Medulla oblongata (tissue), 1 donor: ENCODE data around the gene DHRS12.

Experiments
- DNase-seq: peaks from one replicate; pipeline ENCODE4 v3.0.0-alpha.2; 2015; ENCODE audit errors: extremely low spot score

The DHRS12 gene

GRCh38 chr13:51807041-51807440 lies 3.1 kb upstream of the DHRS12 start:
- DNase-seq = no peak

- DNase-seq = no peak
Observed at GRCh38 chr13:51806566-51806965, 2.6 kb upstream of the DHRS12 start.

DNA sequence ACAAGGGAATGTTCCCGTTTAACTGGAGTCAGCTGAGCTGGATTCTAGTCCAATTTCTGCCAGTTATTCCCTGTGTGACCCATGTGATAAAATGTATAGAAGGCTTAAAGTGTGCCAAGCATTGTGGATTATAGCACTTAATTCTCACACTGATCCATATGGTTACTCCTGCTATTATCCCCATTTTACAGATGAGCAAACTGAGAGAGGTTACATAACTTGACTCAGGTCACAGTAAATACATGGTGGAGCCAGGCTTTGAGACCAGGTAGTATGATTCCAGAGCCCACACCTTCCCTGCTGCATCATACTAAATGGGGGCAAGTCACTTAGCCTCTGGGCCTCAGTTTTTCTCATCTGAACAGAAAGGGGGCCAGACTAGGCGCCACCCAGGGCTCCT lies 2.0 kb upstream of the DHRS12 start:
- no peak for DNase-seq

GRCh38 chr13:51805313-51805712 lies 1.4 kb upstream of the DHRS12 start:
- no peak for DNase-seq

DNA sequence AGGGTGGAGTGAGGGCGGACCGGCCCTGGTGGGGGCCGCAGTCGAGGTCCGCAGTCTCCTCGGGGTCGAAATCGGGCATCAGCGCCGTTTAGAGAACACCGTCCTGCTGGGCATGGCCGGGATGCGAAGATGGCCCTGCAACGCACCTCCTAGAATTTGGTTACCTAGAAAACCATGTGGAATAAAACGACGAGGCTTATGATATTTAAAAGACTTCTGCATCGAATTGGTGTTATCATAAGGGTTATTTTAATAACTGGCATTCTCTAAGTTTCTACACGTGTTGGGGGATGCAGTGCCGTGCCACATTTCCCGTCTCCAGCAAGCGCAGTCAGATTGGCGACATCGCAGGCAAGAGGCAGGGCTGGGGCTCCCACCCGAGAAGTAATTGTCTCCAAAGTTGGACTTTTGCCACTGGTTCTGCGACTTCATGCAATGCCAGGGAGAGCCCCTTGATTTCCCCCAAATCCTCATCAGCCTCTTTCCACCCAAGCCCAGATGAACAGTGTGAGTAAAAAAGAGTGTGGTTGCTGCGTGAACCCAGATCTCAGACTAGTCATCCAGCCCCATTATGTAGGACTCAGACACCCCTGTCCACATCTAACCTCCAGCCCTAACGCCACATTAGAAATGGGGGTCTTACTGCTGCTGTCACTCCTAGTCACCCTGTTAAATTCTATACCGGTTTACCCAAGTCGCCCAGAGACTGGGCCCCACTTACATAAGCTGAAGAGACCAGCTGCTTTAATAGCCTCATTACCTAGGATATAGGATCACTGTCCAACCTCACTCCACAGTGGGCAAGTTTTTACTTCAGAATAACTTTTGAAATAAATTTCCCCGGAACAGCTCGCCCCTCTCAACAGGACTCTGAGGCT lies 571 bp upstream of the DHRS12 start:
- peak; percentile 66 for DNase-seq

- peak; percentile 50 for DNase-seq
Observed at GRCh38 chr13:51802631-51803418, 1.1 kb downstream of the DHRS12 start.

DNA sequence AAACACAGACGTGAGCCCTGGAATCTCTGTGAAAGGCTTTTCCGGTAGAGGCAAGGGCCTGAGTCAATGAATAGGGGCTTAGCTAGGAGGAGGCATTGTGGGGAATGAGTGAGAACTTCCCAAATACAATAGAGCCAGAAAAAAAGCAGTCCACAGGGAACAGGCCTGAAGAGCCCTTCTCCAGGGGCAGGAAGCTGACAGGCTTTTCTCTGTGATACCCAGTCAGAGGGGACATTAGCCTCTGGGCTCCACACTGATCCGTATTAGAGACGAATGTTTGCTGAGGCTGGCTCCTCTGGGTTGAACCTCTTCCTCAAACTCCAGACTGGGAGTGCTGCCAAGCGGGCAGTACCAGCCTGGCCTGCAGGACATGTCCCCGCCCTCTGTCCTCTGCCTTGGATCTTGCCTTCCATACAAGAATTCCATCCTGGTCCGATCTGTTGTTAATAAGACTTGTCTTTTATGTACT lies 2.3 kb downstream of the DHRS12 start:
- DNase-seq = peak; percentile 91

DNA sequence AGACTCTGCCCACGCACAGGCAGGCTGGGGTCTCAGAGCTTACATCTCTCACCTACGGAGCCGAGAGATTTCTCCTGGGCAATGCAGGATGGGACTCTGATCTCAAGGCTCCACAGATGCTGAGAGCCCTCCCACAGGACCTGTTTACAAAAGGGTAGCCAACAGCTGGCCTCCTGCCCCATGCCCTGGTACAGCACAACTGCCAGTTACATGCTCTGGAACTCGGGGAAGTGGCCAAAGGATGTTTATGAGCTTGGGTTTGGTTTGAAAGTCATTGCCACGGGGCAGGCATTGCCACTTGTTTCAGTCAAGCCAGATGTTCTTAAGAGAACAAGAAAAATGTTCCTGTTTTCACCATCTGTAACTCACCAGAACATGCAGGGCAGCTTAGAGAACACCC lies 3.5 kb downstream of the DHRS12 start:
- DNase-seq = no peak

DNA sequence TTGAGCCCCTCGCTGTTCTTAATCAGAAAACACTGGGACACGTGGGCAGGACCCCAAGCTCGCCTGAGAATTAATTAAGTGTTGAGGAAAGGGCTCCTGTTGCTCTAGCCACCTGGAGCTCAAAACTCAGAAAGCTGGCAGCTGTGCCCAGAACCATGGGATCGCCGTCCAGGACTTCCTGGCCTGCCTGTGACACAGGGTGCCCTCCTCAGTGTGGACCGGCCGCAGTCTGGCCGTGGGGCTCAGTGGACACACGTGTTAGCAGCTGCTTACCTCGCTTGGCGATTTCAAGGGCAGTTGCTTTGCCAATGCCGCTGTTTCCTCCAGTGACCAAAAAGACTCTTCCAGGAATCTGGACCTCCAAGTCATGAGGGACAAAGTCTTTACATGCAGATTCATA lies 4.7 kb downstream of the DHRS12 start:
- no peak for DNase-seq

GRCh38 chr13:51797664-51798488 lies 6.1 kb downstream of the DHRS12 start:
- peak; percentile 53 for DNase-seq

DNA sequence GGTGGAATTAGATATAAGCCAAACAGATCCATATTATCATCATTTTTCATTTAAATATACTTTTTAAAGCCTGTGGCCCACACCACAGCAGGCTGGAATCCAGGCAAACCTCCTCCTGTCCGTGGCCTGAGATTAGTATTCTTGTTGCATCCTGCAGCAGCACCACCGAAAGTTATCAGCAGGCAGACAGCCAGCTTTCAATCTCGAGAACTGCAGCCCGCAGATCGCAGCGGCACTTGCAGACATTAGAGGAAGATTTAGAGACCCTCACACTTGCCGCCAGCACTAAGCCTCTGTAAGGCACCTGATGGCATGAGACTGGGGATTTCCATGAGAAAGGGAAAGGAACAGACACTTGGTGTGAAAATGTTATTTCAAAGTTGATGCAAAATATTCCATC lies 7.4 kb downstream of the DHRS12 start:
- DNase-seq = no peak

GRCh38 chr13:51795419-51795818 lies 8.5 kb downstream of the DHRS12 start:
- no peak for DNase-seq

- DNase-seq = no peak
Observed at GRCh38 chr13:51794964-51795363, 9.0 kb downstream of the DHRS12 start.

DNA sequence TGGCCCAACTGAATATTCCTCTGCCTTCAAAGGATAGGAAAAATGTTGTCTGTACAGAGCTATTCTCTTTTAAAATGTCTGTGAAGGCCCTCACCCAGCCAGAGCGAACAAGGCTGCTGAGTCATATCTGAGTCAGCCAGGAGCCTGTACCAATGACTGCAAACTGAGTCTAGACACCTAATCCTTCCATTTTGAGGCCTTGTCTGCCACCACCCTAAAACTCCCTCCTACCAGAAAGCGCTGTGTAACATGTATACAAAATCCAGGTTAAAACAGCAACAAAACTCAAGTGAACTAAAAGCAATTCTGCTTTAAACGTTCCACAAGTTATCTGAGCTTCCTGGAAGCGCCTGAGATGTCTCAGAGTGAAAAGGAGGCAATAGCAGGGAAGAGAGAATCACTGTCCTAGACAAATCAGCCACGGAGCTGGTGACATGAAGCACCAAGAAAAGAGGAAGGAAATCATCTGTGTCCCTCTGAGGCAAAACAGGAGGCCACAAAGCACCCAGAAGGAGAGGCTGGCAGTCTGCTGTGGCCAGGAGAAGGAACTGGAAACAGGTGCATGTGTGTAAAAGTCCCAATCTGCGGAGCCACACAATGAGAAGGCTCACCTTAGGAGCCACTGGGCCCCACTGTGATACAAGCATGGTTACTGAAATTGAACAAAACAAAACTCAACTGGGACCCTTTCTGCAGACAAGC lies 10.2 kb downstream of the DHRS12 start:
- DNase-seq = peak; percentile 76

DNA sequence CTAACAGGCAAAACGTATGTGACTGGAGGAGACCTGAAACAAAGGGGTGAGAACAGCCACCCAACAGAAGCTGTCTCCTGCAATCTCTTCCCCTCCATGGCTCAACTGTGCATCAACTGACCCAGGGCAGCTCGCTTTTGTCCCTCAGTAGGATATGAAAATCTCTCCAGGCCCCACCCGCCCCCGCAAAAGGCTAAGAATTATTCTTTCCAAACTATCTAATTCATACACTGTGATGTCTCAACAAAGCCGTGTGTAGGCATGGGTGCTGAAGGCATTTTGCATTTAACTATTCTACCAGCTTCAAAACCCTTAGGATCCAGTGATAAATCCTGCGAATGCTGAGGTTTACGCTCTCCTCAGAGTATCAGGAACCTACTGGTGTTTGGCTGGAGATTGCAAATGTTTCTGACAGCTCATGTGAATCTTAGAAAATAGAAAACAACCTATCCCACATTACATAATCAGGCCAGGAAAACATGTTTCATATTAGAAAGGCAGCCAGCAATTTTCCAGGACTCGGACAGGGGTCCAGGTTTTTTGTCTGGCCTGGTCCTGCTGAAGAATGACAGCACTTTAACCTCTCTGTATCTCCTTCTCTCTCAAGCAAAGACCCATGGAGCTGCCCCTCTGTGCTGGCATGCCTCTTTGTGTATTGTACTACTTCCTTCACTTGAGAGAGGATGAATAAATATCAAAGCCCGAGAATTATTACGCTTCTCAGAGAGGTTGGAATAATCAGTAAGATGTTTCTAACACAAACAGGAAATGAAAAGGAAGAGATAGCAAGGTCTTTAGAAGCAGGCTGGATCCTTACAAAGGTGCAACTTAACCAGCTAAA lies 17.3 kb downstream of the DHRS12 start:
- no peak for DNase-seq

DNA sequence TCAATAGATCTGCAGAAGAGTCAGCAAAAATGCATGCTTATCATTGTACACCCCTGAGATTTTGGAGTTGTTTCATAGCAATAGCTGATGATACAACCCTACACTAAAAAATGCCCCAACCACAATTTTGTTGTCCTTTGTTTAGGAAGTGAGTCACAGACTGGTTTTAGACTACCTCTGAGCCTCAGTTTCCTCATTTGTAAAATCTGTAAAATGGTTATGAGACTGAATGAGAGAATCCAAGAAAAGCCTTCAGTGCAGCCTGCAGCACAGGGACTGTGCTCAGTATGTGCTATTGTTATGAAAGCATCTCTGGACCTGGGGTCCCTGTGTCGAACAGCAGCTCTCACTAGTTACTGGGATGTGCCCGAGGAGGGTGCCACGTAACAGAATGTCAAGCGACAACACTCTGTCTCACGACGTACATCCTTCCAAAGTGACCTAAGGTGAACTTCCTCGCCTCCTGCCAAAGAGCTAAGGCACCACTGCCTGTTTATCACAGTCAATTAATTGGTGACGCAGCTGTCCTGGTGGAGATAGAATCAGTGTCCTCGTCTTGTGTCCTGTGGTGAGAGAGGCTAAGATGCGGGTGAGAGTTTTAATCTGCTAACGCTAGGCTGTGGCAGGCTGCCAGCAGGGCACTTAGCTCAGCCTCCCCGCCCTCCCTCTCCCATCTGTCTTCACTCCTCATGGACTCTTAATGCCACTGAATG lies 18.1 kb downstream of the DHRS12 start:
- DNase-seq = peak; percentile 59

DNA sequence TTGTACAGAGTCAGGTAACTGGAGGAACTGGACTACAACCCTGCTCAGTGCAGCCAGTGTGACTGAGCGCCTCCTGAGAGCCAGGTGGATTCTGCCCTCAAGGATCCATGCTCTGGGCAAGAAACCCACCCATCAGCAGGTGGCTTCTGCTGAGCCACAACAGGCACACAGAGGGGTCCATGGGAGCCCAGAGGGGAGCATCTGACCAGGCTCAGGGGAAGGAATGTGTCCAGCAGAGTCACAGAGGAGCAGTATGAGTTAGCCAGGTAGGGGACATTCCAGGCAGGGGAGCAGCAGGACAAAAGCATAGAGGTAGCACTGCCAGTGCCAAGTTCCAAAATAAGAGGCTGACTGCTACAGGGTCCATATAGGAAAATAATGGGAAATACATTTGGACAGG lies 19.9 kb downstream of the DHRS12 start:
- DNase-seq = no peak

GRCh38 chr13:51783428-51784094 lies 20.4 kb downstream of the DHRS12 start:
- DNase-seq = no peak

DNA sequence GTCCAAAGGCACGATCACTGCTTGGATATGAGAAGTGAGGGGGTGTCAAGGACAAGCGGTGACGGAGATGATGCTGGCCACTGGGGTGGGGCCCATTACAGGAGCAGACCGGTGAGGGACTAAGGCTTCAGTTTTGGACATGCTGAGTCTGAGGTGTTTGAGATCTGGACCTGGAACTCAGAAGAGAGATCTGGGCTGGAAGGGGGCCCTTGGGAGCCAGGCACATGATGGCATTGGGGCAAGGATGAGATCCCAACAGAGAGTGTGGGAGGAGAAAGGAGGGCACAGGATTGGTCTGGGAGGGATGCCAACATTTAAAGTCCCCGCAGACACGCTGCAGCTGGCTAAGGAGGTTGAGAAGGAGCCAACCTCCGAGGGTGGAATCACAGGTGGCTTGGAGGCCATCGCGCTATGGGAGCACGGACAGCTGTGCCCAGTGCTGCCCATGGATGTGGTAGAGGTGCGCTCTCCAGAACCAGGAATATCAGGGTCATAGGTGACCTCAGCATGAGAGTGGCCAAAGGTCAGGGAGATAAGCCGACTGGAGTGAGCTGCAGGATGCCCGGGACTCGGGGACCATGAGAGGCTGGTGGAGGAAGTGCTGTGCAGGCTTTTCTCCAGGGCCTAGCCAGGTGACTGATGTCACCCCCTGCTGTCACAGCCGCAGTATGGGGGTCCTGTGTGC lies 21.8 kb downstream of the DHRS12 start:
- no peak for DNase-seq
